T-helper 22 cell (primary cell): Measurements from ENCODE around the gene ANKRD33B.
"Not testable (repeated sequence)": the region's sequence is repeated elsewhere in the genome, so short reads cannot be mapped to it uniquely, and the experiment has no call there.

Source experiments
- DNase-seq: peaks from one replicate; pipeline ENCODE4 v3.0.0-alpha.2; 2020; ENCODE audit warnings: low read depth

Gene ANKRD33B

DNA sequence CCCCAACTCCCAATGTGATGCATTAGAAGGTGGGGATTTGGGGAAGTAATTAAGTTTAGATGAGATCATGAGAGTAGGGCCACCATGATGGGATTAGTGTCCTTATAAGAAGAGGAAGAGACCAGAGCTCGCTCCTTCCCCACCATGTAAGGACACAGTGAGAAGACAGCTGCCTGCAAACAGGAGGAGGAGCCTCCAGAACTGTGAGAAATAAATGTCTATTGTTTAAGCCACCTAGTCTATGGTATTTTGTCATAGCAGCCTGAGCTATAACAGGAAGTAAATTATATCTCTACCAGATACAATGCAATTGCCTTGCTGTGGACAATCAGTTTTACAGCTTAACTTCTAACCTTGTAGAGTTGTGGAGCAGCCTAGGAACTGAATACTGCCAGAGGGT, 58.0 kb downstream of the ANKRD33B start:
- no peak for DNase-seq

DNA sequence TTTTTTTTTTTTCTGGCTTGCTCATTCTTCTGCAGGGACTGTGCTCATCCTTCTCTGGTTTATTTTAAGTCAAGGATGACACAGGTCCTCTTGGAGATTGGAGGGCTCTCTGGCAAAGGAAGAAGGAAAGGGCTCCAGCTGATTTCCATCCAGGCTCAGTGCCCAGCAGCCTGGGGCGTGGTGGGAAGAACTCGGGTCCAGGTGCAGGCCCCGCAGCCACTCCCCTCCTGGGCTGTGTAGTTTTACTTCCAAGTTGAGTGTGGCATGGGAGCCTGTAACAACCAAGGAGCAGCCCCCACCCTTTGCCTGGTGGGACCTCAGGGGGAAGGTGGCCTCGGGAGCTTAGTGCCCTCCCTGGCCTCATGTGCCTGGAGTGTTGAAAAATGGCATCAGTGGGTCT, 58.9 kb downstream of the ANKRD33B start:
- DNase-seq: no peak

- DNase-seq: no peak
These were observed 59.5 kb downstream of the ANKRD33B start for GRCh38 chr5:10623305-10623910.

GRCh38 chr5:10624206-10624605, 60.3 kb downstream of the ANKRD33B start:
- DNase-seq: no peak

DNA sequence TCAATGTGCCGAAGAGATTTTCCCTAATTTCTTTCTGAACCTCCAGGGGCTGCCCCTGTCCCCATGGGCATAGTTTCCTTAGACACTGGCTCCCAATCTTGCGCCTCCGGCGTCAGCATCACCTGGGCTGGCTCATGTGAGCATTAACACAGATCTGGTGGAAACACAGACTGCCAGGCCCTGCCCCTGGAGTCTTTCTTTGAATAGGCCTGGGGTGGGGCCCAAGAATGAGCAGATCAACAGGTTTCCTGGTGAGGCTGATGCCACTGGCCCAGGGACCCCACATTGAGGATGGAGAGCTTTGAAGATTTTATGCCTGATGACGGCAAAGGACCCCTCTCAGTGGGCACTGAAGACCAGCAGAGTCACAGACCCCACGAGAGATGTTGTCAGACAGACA, 60.8 kb downstream of the ANKRD33B start:
- DNase-seq: no peak

- DNase-seq: no peak
These were observed 62.0 kb downstream of the ANKRD33B start for GRCh38 chr5:10625700-10626472.

- no peak for DNase-seq
These were observed 62.7 kb downstream of the ANKRD33B start for GRCh38 chr5:10626473-10627013.

DNA sequence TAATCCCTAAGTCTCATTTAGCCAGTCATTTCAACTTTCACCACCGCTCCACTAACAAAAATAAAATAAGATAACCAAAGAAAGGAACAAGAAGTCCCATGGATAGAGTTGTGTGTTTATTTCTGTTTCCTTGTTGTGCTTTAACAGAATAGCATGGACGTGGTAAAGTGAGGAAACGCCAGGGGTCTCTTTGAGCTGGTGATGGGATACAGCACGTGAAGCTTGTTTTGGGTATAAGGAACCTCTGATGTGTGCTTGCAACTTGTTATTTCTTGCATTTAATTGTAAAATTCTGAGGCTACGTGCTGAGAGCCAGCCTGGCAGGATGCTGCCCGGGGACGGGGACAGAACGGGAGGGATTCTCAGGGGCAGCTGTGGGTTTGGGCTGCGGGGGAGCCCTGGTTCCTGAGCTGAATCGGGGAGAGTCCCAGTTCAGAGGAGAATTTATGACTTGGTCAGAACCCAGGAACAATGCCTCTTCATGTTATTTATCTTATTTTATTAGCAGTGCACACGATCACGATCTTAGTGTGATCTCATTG, 63.4 kb downstream of the ANKRD33B start:
- no peak for DNase-seq

- DNase-seq: no peak
These were observed 64.7 kb downstream of the ANKRD33B start for GRCh38 chr5:10628601-10629000.

DNA sequence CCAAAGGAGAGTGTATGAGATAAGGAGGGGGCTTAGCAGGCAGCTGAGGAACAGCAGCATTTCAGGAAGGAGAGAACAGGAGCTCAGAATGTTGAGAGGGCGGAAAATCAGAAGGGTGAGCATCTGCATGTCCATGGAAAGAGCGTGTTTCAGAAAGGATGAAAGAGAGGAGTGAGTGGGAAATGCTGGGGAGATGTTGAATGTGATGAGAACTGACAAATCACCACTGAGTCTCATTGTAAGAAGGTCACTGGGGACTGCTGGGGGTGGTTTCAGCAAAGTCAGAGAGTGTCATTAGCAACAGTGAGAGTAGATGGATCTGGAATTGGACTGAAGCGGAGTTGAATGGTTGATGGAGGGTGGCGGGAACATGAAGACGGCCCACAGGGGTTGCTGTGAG, 65.8 kb downstream of the ANKRD33B start:
- DNase-seq: no peak

DNA sequence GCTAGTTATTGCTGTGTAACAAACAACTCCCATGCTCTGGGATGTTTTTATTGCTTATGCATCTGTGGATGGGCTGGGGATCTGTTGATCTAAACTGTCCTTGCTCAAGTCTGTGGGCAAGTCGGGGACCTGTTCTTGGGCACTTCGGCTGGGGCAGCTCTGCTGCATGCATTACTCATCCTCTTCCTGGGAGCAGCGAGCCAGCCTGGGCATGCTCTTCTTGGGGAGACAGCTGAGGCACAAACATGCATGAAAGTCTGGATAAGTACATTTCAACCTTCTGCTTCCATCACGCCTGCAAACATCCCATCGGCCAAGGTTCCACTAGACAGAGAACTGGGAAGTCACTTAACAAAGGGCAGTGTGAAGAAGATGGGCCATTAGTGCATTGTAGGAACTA, 66.3 kb downstream of the ANKRD33B start:
- DNase-seq: no peak

- not testable (repeated sequence) for DNase-seq
These were observed 66.9 kb downstream of the ANKRD33B start for GRCh38 chr5:10630744-10631143.

DNA sequence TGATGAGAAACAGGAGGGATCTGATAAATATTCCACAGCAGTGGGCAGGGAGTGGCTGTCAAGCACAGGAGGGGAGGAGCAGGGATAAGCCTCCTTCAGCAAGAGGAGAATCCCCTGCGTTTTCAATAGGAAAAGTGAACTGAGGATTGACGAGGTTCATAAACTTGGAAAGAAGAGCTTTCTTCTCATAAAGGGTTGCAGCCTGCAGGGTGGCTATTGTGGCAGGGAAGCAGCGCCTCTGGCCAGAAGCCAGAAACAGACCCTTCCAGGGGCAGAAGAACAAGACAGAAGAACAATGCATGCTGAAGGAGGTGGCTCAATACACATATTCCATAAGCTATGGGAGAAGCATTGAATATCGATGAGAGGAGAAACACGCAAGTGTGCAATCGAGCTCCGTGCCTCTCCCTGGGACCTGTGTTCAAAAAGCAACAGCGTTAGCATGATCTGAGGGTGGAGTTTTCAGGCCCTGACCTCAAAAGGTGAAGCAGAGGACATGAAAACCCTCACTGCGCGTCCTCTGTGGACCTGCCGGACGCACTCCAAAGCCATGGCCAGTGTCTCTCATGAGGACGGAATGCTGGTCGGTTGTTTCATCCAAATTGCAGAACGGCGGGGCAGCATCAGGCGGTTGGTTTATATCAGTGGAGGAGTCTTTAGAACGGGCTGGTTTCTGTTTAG, 67.6 kb downstream of the ANKRD33B start:
- DNase-seq: no peak

DNA sequence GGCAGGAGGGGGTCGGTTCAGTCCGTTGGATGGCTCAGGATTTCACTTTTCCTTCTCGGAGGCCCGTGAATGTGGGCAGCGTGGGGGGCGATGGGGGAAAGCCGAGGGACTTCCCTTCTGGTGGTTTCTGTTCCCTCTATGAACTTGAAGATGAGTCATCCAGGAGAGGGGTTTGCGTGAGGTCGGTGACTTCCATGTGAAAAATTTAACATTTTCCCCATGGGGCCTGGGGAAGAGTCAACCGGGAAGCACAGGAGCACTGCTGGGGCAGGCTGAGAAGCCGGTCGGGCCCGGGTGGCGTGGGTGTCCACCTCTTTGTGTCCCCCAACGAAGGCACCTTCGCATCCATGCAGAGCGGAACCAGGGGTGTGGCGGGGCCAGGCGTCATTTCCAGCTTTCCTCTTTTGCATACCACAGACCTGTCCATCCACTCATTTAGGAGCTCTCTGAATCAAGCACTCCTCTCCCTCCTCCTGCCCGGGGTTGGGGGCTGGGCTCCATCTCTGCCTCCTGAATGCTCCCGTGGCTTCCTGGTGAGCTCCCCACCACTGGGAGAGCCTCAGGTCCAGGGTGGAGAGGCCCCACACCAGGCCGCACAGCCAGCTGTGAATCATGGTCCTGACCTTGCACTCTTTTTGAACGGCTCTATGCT, 68.4 kb downstream of the ANKRD33B start:
- DNase-seq: no peak

DNA sequence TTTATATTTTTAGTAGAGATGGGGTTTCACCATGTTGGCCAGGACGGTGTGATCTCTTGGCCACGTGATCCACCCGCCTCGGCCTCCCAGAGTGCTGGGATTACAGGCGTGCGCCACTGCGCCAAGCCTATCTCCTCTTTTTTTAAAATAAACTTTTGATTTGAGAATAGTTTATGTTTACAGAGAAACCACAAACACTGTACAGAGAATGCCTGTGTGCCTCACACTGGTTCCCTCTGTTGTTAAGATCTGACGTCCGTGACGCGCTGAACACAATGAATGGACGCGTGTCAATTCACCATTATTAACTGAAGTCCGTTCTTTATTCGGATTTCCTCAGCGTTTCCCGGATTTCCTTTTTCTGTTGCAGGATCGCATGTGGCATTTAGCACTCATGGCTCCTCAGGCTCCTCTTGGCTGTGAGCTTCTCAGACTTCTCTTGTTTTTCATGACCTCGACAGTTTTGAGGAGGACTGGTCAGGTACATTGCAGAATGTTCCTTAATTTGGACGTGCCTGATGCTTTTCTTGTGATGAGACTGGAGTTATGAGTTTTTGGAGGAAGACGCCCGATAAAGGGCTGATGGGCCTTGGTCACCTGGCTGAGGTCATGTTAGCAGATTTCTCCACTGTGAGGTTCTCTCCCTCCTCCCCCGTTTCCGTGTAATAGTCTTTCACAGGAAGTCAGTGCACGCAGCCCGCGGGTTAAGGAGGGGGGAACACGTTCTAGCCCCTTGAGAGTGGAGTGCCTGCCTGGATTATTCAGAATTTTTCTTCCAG, 69.6 kb downstream of the ANKRD33B start:
- no peak for DNase-seq

GRCh38 chr5:10634050-10634449, 70.2 kb downstream of the ANKRD33B start:
- no peak for DNase-seq

- no peak for DNase-seq
These were observed 70.7 kb downstream of the ANKRD33B start for GRCh38 chr5:10634562-10634961.

DNA sequence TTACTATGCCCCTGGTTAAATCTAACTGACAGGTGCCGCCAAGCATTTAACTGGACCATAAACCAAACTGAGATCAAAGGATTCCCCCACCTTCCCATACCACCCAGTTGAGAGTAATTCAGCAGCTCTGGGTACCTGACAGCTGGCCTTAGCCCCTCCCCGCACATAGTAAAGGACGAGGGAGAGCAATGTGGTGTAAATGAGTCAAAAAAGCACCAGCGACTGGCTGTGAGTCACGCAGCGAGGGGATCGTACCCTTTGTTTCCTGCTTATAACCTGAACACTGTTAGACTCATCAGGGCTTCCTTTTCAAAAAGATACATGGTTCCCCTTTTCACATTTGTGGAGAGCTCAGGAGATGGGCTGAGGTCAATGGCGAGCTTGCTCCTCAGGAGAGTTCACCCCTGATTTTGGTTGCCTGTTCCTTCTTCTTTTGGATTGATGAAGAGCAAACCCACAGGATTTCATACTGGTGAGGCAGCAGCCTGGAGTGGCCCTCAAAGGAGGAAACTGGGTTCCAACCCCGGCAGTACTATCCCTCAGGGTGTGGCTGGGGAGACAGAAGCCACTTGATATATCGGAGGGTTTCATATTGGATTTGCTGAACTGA, 71.5 kb downstream of the ANKRD33B start:
- no peak for DNase-seq

DNA sequence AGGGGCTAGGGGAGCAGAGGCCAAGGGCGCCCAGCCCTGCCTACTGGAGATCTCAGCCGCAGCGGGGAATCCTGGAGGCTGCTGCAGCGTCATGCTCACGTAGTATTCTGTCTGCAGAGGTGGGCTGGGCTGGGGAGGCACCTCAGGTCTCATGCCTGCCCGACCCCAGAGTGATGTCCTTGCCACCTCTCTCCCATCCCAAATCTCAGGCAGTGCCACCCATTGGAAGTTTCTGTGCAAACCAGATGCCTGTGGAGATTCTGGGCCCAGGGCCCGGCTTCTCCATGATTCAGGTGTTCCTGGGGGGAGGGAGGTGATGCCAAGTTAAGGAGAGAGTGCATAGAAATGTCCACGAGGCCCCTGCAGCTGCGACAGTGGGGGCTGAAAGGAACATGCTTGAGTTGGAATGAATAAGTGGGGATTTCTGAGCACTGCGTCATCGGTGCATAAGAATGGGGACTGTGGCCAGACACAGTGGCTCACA, 72.0 kb downstream of the ANKRD33B start:
- no peak for DNase-seq

DNA sequence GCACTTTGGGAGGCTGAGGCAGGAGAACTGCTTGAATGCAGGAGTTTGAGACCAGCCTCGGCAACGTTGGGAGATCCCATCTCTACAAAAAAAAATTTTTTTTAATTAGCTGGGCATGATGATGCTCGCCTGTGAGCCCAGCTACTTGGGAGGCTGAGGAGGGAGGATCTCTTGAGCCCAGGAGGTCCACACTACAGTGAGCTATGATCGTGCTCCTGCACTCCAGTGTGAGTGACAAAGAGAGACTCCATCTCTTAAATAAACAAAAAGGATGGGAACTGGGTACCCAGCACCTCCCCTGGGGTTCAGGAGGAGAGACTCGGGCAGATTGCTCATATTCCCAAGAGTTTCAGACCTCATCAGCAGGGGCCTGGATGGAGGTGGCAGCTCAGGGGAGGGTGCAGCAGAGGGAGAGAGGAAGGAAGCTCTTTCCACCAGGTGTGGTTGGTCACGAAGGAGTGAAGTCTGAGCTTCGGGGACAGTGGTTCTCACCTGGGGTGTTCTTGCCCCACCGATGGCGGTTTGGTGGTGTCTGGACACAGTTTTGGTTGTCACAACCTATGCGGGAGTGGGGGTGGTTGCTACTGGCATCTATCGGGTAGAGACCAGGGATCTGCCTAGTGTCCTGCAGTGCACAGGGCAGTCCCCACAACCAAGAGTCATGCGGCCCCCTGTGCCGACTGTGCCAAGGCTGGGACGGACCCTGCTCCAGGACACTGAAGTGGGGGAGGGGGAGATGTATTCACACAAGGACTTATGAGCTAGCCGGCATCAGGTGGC, 72.7 kb downstream of the ANKRD33B start:
- no peak for DNase-seq
